Breast epithelium (tissue), 3 donors: Measurements from ENCODE around the gene TGFB2.

Experiments
- POLR2A ChIP-seq: fragments of 450-650 bp; IDR thresholded peaks from one replicate; pipeline ENCODE4 v1.6.1; 2016; ENCODE audit warnings: antibody characterized with exemption, mild to moderate bottlenecking, moderate library complexity
- TF ChIP-seq, protein P1 (sequence below), 3 donors: fragments of 450-650 bp; IDR thresholded peaks; one replicate each; pipeline ENCODE4 v1.5.1; 2016 to 2017; ENCODE audit warnings: antibody characterized with exemption in 3 of 3, mild to moderate bottlenecking in 3 of 3, moderate library complexity in 3 of 3

DNA sequence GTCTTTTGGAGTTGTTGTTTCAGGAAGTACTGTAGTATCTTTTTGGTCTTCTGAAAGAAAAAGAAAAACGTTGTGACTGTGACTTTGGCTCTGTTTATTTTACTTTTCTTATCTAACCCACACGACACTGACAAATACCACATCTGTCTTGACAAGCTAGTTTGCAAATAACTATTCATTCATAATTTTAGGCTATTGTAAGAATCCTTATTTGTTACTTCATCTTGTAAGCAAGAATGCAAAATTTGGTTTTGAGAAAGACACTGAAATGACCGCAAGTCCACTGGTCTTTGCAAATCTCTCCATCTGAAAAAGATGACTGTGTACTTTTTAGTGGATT lies 12.7 kb downstream of the TGFB2 start:
- no peak for TF ChIP-seq POLR2A
- TF ChIP-seq, protein P1, sequence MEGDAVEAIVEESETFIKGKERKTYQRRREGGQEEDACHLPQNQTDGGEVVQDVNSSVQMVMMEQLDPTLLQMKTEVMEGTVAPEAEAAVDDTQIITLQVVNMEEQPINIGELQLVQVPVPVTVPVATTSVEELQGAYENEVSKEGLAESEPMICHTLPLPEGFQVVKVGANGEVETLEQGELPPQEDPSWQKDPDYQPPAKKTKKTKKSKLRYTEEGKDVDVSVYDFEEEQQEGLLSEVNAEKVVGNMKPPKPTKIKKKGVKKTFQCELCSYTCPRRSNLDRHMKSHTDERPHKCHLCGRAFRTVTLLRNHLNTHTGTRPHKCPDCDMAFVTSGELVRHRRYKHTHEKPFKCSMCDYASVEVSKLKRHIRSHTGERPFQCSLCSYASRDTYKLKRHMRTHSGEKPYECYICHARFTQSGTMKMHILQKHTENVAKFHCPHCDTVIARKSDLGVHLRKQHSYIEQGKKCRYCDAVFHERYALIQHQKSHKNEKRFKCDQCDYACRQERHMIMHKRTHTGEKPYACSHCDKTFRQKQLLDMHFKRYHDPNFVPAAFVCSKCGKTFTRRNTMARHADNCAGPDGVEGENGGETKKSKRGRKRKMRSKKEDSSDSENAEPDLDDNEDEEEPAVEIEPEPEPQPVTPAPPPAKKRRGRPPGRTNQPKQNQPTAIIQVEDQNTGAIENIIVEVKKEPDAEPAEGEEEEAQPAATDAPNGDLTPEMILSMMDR (IDR thresholded peaks at IDR 0.05), result no peak
